ENCODE measurements around the gene TMEM44. TPM values are rescaled to one million over a fixed set of nuclear protein-coding genes. Genes with fewer than 3 reads are reported as not detected.

TMEM44 gene
- total and polyA plus RNA-seq, 9 of the 15 experiments (the other 6 are each of a cell fraction or from before 2014, with no cell fraction given): 0.53 to 18.1 (median 11.3) TPM

DNA sequence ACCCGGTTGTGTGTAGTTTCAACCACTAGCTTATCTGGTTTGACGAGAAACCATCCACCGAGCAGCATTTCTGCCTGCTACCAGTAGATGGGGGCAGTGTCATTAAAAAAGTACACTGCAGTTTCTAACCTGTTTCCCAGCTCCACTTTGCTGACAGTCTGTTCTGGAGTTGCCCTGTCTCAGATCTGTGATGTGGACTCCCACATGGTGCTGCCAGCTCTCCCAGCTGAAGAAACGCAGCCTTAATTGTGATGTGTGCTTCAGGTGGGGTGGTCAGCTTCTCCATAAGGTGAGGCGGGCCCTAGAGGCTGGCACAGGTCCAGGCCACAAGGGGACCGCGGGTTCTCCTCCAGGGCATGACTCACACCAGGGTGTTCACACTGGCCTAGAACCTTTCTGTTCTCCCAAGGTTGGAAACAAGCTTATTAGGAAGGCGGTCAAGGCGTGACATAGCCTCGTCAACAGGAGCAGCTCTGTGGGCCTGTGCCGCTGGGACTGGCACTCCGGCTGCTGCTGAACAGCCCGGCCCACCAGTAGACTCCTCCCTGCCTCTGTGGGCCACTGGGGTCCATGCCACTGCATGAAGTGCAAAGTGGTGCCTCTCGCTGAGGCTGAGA is 49.6 kb upstream of the TMEM44 start (continued):
- no peak for TF ChIP-seq NFE2L1 (tag; IDR thresholded peaks at IDR 0.05; ENCODE audit: borderline replicate concordance, low read depth)
- TF ChIP-seq, protein P1, sequence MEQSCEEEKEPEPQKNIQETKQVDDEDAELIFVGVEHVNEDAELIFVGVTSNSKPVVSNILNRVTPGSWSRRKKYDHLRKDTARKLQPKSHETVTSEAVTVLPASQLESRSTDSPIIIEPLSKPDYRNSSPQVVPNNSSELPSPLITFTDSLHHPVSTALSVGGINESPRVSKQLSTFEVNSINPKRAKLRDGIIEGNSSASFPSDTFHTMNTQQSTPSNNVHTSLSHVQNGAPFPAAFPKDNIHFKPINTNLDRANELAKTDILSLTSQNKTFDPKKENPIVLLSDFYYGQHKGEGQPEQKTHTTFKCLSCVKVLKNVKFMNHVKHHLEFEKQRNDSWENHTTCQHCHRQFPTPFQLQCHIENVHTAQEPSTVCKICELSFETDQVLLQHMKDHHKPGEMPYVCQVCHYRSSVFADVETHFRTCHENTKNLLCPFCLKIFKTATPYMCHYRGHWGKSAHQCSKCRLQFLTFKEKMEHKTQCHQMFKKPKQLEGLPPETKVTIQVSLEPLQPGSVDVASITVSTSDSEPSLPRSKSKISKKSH (CRISPR knock-in tag; IDR thresholded peaks at IDR 0.05): no peak
- no peak for TF ChIP-seq CAMTA2 (CRISPR knock-in tag; conservative IDR thresholded peaks at IDR 0.05)
- no peak for TF ChIP-seq HDAC1 (IDR thresholded peaks at IDR 0.05)
- no peak for TF ChIP-seq ZNF699 (CRISPR knock-in tag; IDR thresholded peaks at IDR 0.05; ENCODE audit: insufficient replicate concordance)
- TF ChIP-seq ZNF668 (CRISPR knock-in tag; IDR thresholded peaks at IDR 0.05): no peak
- TF ChIP-seq, protein P2, sequence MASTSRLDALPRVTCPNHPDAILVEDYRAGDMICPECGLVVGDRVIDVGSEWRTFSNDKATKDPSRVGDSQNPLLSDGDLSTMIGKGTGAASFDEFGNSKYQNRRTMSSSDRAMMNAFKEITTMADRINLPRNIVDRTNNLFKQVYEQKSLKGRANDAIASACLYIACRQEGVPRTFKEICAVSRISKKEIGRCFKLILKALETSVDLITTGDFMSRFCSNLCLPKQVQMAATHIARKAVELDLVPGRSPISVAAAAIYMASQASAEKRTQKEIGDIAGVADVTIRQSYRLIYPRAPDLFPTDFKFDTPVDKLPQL (IDR thresholded peaks at IDR 0.05; ENCODE audit: extremely low read depth, insufficient read length): no peak
- no peak for TF ChIP-seq ZNF785 (CRISPR knock-in tag; IDR thresholded peaks at IDR 0.05)
- TF ChIP-seq, protein P3, sequence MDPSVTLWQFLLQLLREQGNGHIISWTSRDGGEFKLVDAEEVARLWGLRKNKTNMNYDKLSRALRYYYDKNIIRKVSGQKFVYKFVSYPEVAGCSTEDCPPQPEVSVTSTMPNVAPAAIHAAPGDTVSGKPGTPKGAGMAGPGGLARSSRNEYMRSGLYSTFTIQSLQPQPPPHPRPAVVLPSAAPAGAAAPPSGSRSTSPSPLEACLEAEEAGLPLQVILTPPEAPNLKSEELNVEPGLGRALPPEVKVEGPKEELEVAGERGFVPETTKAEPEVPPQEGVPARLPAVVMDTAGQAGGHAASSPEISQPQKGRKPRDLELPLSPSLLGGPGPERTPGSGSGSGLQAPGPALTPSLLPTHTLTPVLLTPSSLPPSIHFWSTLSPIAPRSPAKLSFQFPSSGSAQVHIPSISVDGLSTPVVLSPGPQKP (CRISPR knock-in tag; IDR thresholded peaks at IDR 0.05): no peak
- no peak for TF ChIP-seq ETV5 (CRISPR knock-in tag; IDR thresholded peaks at IDR 0.05; ENCODE audit: low read depth)
- TF ChIP-seq, protein P4, sequence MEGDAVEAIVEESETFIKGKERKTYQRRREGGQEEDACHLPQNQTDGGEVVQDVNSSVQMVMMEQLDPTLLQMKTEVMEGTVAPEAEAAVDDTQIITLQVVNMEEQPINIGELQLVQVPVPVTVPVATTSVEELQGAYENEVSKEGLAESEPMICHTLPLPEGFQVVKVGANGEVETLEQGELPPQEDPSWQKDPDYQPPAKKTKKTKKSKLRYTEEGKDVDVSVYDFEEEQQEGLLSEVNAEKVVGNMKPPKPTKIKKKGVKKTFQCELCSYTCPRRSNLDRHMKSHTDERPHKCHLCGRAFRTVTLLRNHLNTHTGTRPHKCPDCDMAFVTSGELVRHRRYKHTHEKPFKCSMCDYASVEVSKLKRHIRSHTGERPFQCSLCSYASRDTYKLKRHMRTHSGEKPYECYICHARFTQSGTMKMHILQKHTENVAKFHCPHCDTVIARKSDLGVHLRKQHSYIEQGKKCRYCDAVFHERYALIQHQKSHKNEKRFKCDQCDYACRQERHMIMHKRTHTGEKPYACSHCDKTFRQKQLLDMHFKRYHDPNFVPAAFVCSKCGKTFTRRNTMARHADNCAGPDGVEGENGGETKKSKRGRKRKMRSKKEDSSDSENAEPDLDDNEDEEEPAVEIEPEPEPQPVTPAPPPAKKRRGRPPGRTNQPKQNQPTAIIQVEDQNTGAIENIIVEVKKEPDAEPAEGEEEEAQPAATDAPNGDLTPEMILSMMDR (IDR thresholded peaks at IDR 0.05 in 2 of 3, conservative IDR thresholded peaks at IDR 0.05 in 1 of 3; ENCODE audit: insufficient read depth in 2 of 3, low read depth in 1 of 3, low read length in 3 of 3): peak; percentile 86 to 97 (median 90)
- TF ChIP-seq ZNF224 (CRISPR knock-in tag; IDR thresholded peaks at IDR 0.05): no peak
- peak; percentile 6; the same call in 1 of the 2 replicates for TF ChIP-seq HDAC2 (IDR thresholded peaks at IDR 0.05)
- TF ChIP-seq, protein P5, sequence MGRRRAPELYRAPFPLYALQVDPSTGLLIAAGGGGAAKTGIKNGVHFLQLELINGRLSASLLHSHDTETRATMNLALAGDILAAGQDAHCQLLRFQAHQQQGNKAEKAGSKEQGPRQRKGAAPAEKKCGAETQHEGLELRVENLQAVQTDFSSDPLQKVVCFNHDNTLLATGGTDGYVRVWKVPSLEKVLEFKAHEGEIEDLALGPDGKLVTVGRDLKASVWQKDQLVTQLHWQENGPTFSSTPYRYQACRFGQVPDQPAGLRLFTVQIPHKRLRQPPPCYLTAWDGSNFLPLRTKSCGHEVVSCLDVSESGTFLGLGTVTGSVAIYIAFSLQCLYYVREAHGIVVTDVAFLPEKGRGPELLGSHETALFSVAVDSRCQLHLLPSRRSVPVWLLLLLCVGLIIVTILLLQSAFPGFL (CRISPR knock-in tag; IDR thresholded peaks at IDR 0.05): no peak
- no peak for TF ChIP-seq MECOM (CRISPR knock-in tag; IDR thresholded peaks at IDR 0.05)
- TF ChIP-seq PCBP2 (IDR thresholded peaks at IDR 0.05; ENCODE audit: low read depth, low read length, poor library complexity, severe bottlenecking): no peak
- no peak for TF ChIP-seq JUNB (CRISPR knock-in tag; conservative IDR thresholded peaks at IDR 0.05)
- 0 out of 4 replicates have a peak, but pooled peaks of 1 of the 2 experiments have one; percentile 12 for TF ChIP-seq FOXK2 (conservative IDR thresholded peaks at IDR 0.05 in 1 of 2, IDR thresholded peaks at IDR 0.05 in 1 of 2; ENCODE audit: low read depth in 2 of 2)
- no peak for TF ChIP-seq ZNF175 (CRISPR knock-in tag; IDR thresholded peaks at IDR 0.05; ENCODE audit: low read depth)
- TF ChIP-seq CBX5 (IDR thresholded peaks at IDR 0.05; ENCODE audit: borderline replicate concordance, low read depth): no peak
- TF ChIP-seq KDM4B (IDR thresholded peaks at IDR 0.05; ENCODE audit: borderline replicate concordance in 2 of 2, low read depth in 1 of 2): no peak
- no peak for TF ChIP-seq PRMT5 (CRISPR knock-in tag; IDR thresholded peaks at IDR 0.05)
- TF ChIP-seq HDGF (IDR thresholded peaks at IDR 0.05): no peak
